ENCODE data around the gene KMT2C.

DNA sequence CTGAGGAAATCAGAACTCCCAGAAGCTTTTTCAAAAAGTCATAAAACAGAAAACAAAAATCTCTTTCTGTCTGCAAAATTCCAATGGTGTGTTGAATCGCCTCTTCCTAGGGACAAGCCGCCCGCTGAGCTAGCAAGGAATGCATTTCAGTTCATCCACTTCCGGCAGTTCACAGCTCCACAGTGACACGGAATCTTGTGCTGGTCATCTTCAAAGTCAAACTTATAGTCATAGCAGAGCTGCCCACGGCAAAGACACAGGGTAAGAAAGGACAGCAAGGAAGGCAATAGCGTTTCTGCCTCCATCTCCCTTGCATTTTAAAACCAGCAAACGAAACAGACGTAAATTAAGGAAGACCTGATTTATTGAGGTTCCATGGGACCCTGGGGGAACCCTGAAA is 299.1 kb downstream of the KMT2C start:
- TF ChIP-seq, protein P1, sequence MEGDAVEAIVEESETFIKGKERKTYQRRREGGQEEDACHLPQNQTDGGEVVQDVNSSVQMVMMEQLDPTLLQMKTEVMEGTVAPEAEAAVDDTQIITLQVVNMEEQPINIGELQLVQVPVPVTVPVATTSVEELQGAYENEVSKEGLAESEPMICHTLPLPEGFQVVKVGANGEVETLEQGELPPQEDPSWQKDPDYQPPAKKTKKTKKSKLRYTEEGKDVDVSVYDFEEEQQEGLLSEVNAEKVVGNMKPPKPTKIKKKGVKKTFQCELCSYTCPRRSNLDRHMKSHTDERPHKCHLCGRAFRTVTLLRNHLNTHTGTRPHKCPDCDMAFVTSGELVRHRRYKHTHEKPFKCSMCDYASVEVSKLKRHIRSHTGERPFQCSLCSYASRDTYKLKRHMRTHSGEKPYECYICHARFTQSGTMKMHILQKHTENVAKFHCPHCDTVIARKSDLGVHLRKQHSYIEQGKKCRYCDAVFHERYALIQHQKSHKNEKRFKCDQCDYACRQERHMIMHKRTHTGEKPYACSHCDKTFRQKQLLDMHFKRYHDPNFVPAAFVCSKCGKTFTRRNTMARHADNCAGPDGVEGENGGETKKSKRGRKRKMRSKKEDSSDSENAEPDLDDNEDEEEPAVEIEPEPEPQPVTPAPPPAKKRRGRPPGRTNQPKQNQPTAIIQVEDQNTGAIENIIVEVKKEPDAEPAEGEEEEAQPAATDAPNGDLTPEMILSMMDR (IDR thresholded peaks at IDR 0.05): no peak
- TF ChIP-seq EP300 (IDR thresholded peaks at IDR 0.05): no peak
- TF ChIP-seq POLR2A (IDR thresholded peaks at IDR 0.05): no peak

Data from stomach (tissue), 4 donors.